GM06990 (cell line): Measurements from ENCODE around the gene TNNI3.
A peak's percentile ranks its signal among the peaks of the same experiment; 100 is the strongest.
"Not testable (repeated sequence)": the region's sequence is repeated elsewhere in the genome, so short reads cannot be mapped to it uniquely, and the experiment has no call there.

ENCODE experiments used
- DNase-seq: peaks from one replicate; pipeline ENCODE4 v3.0.0-alpha.2; 2011; ENCODE audit not compliant: insufficient read length; ENCODE audit errors: extremely low read depth
- H3K27me3 ChIP-seq: replicated peaks from 2 replicates; pipeline ENCODE4 v1.6.0; 2011; ENCODE audit warnings: low read length; ENCODE audit not compliant: control insufficient read depth, insufficient read depth
- H3K36me3 ChIP-seq: 2 replicates; pipeline ENCODE4 v1.5.1; 2011; ENCODE audit warnings: low read length; ENCODE audit not compliant: control insufficient read depth, insufficient read depth
- H3K4me3 ChIP-seq: replicated peaks from 2 replicates; pipeline ENCODE4 v1.5.1; 2011; ENCODE audit warnings: low read depth, mild to moderate bottlenecking, control low read depth, low read length
- CTCF ChIP-seq: IDR thresholded peaks from 2 replicates; pipeline ENCODE4 v1.5.1; 2011; ENCODE audit warnings: low read length, control low read depth, mild to moderate bottlenecking, inconsistent platforms; ENCODE audit not compliant: insufficient read depth, poor library complexity, severe bottlenecking

The TNNI3 gene

GRCh38 chr19:55173714-55174409, 16.3 kb upstream of the TNNI3 start:
- peak overlapping the region; percentile 42 for H3K4me3 ChIP-seq
- no peaks in the 10 kb centered on the region for H3K36me3 ChIP-seq
- DNase-seq, result peak; percentile 36
- TF ChIP-seq CTCF, result no peak
- H3K27me3 ChIP-seq, result no peaks in the 10 kb centered on the region; the same call in none of the 2 replicates

- no peak for TF ChIP-seq CTCF
- Histone ChIP-seq H3K27me3 (no peaks in the 10 kb centered on the region; the same call in none of the 2 replicates), H3K4me3 (peak overlapping the region; percentile 42)
These were observed 15.7 kb upstream of the TNNI3 start for GRCh38 chr19:55173186-55173713.

GRCh38 chr19:55172741-55173140, 15.2 kb upstream of the TNNI3 start:
- Histone ChIP-seq H3K36me3 (no peaks in the 10 kb centered on the region), H3K4me3 (no peak overlapping the region), H3K27me3 (no peaks in the 10 kb centered on the region; the same call in none of the 2 replicates)
- DNase-seq, result no peak
- TF ChIP-seq CTCF, result no peak

More at GRCh38 chr19:55173186-55173713, 15.7 kb upstream of the TNNI3 start:
- H3K36me3 ChIP-seq, result no peaks in the 10 kb centered on the region
- DNase-seq, result no peak

- H3K27me3 ChIP-seq, H3K36me3 ChIP-seq, DNase-seq, H3K4me3 ChIP-seq: not testable (repeated sequence)
These were observed 14.8 kb upstream of the TNNI3 start for GRCh38 chr19:55172318-55172717.

GRCh38 chr19:55171440-55171839, 13.9 kb upstream of the TNNI3 start:
- DNase-seq, result no peak
- TF ChIP-seq CTCF, result no peak
- Histone ChIP-seq H3K27me3 (no peaks in the 10 kb centered on the region; the same call in 1 of the 2 replicates), H3K36me3 (no peaks in the 10 kb centered on the region), H3K4me3 (no peak overlapping the region)

DNA sequence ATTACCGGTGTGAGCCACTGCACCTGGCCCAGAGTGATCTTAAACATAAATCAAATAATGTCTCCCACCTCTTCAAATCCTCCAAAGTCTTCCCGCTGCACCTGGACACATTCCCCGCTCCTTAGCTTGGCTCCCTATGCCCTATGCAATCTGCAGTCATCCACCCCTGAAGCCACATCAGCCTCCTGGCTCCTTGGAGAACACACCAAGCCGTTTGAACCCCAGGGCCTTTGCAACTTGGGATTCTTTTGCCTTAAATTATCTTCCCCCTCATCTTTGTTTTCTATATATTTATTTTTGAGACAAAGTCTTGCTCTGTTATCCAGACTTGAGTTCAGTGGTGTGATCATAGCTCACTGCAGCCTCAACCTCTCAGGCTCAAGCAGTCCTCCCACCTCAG, 11.6 kb upstream of the TNNI3 start:
- Histone ChIP-seq H3K27me3 (no peaks in the 10 kb centered on the region; the same call in 1 of the 2 replicates), H3K4me3 (no peak overlapping the region), H3K36me3 (no peaks in the 10 kb centered on the region)
- no peak for DNase-seq
- TF ChIP-seq CTCF, result no peak
